Measurements from ENCODE around the gene CCM2L. TPM values are rescaled to one million over a fixed set of nuclear protein-coding genes. Genes with fewer than 3 reads are reported as not detected.

Gene CCM2L
- total RNA-seq, 4 donors from 2014 or later: 0.65 to 4.4 (median 2.5) TPM

GRCh38 chr20:32056708-32057483 lies 46.7 kb downstream of the CCM2L start:
- intact Hi-C loops (cut with DNase I; ENCODE audit: low total_unique reads): no loop called here
- peak in 1 of 2 donors; percentile 65 for DNase-seq (ENCODE audit: low spot score in 2 of 2)
- TF ChIP-seq CTCF (IDR thresholded peaks at IDR 0.05): no peak
- TF ChIP-seq POLR2A (IDR thresholded peaks at IDR 0.05): no peak
- WGBS, 2 donors: 68 to 74% methylated on average over 10 of the region's 10 CpGs
- no peak overlapping the region for H3K4me3 ChIP-seq (ENCODE audit: low read depth, poor library complexity, severe bottlenecking)

- TF ChIP-seq POLR2A (IDR thresholded peaks at IDR 0.05) (no peak), CTCF (IDR thresholded peaks at IDR 0.05) (no peak)
- intact Hi-C loops (cut with DNase I; ENCODE audit: low total_unique reads): no loop called here
- no peak overlapping the region for H3K4me3 ChIP-seq (ENCODE audit: low read depth, poor library complexity, severe bottlenecking)
- peak in 1 of 2 donors; percentile 69 for DNase-seq (ENCODE audit: low spot score in 2 of 2)
- 68 to 71% methylated on average over 8 of the region's 8 CpGs for WGBS, 2 donors
Observed at GRCh38 chr20:32057656-32058184, 47.5 kb downstream of the CCM2L start.

- no peak for DNase-seq (ENCODE audit: low spot score in 2 of 2)
- TF ChIP-seq POLR2A (IDR thresholded peaks at IDR 0.05) (no peak), CTCF (IDR thresholded peaks at IDR 0.05) (no peak)
- 80 to 100% methylated on average over 1 of the region's 1 CpG for WGBS, 2 donors
- intact Hi-C loops (cut with DNase I; ENCODE audit: low total_unique reads): no loop called here
- H3K4me3 ChIP-seq (ENCODE audit: low read depth, poor library complexity, severe bottlenecking): no peak overlapping the region
Observed at GRCh38 chr20:32059189-32059588, 49.0 kb downstream of the CCM2L start.

GRCh38 chr20:32062776-32063170 lies 52.5 kb downstream of the CCM2L start:
- 53 to 65% methylated on average over 4 of the region's 4 CpGs for WGBS, 2 donors
- no peak overlapping the region for H3K4me3 ChIP-seq (ENCODE audit: low read depth, poor library complexity, severe bottlenecking)
- TF ChIP-seq POLR2A (IDR thresholded peaks at IDR 0.05) (no peak), CTCF (IDR thresholded peaks at IDR 0.05) (no peak)
- DNase-seq (ENCODE audit: low spot score in 2 of 2): peak; percentile 32 to 89
- intact Hi-C loops (cut with DNase I; ENCODE audit: low total_unique reads): no loop called here

- no peak for DNase-seq (ENCODE audit: low spot score in 2 of 2)
- WGBS, 2 donors: 52 to 70% methylated on average over 4 of the region's 4 CpGs
- intact Hi-C loops (cut with DNase I; ENCODE audit: low total_unique reads): no loop called here
- no peak for TF ChIP-seq CTCF (IDR thresholded peaks at IDR 0.05)
- no peak overlapping the region for H3K4me3 ChIP-seq (ENCODE audit: low read depth, poor library complexity, severe bottlenecking)
Observed at GRCh38 chr20:32063695-32064094, 53.5 kb downstream of the CCM2L start.

Data from lower leg skin (tissue), 4 donors.